Right atrium auricular region (tissue), 2 donors: ENCODE measurements around the gene ESPNL. TPM values are rescaled to one million over a fixed set of nuclear protein-coding genes. Genes with fewer than 3 reads are reported as not detected.

Source experiments
- DNase-seq: peaks from one replicate; pipeline ENCODE4 v3.0.0-alpha.2; 2019; ENCODE audit warnings: low spot score
- H3K27ac ChIP-seq, 2 donors: fragments of 200-600 bp; sonication (generic); 1 replicate in 1 of 2; 2 replicates in 1 of 2; pipeline ENCODE4 v1.5.1; 2016 to 2019
- H3K27me3 ChIP-seq, 2 donors: fragments of 200-600 bp; sonication (generic); one replicate each; pipeline versions ENCODE4 v1.5.1 to v1.6.0; 2017 to 2019
- H3K36me3 ChIP-seq: fragments of 200-600 bp; sonication (generic); one replicate; pipeline ENCODE4 v1.5.1; 2016
- H3K4me1 ChIP-seq, 2 donors: fragments of 200-600 bp; sonication (generic); one replicate each; pipeline versions ENCODE4 v1.5.1 to v1.6.0; 2017 to 2019
- H3K4me3 ChIP-seq, 2 donors: fragments of 200-600 bp; sonication (generic); 1 replicate in 1 of 2; 2 replicates in 1 of 2; pipeline ENCODE4 v1.5.1; 2017 to 2019; ENCODE audit warnings: mild to moderate bottlenecking in 1 of 2, moderate library complexity in 1 of 2
- H3K9me3 ChIP-seq, 2 donors: fragments of 200-600 bp; sonication (generic); one replicate each; pipeline ENCODE4 v1.5.1; 2019
- total RNA-seq, 2 donors: library from RNA; depleted of rRNA; stranded (reverse); fragments of >200 nt; gene quantifications; one replicate each; pipeline ENCODE4 v1.1.0, GENCODE V29; 2016
- TF ChIP-seq, protein P1 (sequence below), 2 donors: fragments of 200-600 bp; sonication (generic); IDR thresholded peaks; one replicate each; pipeline ENCODE4 v1.5.1; 2019; ENCODE audit warnings: antibody characterized with exemption in 2 of 2

ESPNL gene
- total RNA-seq, 2 donors from 2014 or later: 0.26 to 2.0 TPM

DNA sequence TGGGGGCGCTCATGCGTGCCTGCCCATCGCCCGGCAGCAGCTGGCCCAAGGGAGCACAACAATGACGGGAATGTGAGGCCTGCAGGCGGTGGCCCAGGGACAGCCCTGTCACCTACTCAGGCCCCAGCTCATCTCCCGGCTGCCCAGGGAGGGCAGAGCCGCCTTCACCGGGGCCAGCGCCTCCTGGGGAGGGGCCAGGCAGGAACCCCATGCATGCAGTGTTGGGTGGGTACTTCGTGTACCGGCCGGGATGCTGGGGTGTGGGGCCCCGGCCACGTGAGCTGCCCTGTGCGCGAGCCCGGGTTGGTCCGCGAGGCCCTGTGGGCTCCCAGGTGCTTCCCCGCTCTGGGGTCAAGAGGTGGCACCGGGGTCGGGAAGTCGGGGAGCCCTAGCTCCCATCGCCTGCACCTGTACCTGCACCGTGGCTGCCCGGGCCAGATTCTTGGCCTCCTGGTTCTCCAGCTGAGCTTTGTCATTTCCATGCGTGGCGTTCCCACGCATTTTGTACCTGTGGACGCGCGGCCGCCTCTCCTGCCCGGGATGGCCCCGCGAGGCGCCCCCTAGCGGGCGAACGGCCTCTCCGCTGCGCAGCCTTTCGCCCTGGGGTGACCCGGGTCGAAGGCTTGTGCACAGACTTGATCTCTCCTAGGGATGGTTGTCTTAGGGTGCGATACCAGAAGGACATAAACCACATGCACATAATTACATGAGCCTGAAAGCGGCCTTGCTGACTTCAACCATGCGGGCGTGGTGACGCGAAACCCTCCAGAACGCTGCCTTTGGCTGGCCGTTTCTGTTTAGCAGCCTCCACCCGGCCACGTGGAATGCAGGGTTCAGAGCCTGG, 39.3 kb downstream of the ESPNL start:
- TF ChIP-seq, protein P1, sequence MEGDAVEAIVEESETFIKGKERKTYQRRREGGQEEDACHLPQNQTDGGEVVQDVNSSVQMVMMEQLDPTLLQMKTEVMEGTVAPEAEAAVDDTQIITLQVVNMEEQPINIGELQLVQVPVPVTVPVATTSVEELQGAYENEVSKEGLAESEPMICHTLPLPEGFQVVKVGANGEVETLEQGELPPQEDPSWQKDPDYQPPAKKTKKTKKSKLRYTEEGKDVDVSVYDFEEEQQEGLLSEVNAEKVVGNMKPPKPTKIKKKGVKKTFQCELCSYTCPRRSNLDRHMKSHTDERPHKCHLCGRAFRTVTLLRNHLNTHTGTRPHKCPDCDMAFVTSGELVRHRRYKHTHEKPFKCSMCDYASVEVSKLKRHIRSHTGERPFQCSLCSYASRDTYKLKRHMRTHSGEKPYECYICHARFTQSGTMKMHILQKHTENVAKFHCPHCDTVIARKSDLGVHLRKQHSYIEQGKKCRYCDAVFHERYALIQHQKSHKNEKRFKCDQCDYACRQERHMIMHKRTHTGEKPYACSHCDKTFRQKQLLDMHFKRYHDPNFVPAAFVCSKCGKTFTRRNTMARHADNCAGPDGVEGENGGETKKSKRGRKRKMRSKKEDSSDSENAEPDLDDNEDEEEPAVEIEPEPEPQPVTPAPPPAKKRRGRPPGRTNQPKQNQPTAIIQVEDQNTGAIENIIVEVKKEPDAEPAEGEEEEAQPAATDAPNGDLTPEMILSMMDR (IDR thresholded peaks at IDR 0.05): peak; percentile 64 to 71
- no peaks in the 10 kb centered on the region for H3K27me3 ChIP-seq
- peaks cover 8% of the 10 kb centered on the region for H3K36me3 ChIP-seq
- H3K9me3 ChIP-seq: no peaks in the 10 kb centered on the region
- H3K4me1 ChIP-seq: peaks cover 0 to 78% of the 10 kb centered on the region in 2 donors
- peak overlapping the region; percentile 37 for H3K4me3 ChIP-seq
- DNase-seq: no peak
- H3K27ac ChIP-seq: peak overlapping the region; percentile 90 to 96

DNA sequence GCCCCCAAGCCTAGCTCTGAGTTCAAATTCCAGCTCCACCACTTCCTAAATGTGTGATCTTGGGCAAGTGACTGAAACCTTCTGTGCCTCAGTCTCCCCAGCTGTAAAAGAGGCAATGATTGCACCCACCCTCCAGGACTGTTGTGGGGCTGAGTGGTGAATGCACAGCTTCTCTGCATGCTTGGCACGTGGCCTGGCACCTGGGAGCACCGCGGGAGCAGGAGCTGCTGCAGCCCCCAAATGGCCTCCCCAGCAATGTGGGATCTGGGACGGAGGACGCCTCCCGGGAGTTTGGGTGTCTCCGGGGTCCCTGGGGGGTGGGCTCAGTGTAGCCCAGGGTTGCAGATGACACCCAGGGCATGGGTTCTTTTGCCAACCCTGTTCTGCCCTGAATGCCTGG, 39.9 kb downstream of the ESPNL start:
- H3K4me3 ChIP-seq: no peak overlapping the region
- H3K4me1 ChIP-seq: peaks cover 0 to 78% of the 10 kb centered on the region in 2 donors
- H3K9me3 ChIP-seq: no peaks in the 10 kb centered on the region
- TF ChIP-seq, protein P1 (IDR thresholded peaks at IDR 0.05): no peak
- H3K36me3 ChIP-seq: peaks cover 8% of the 10 kb centered on the region
- H3K27me3 ChIP-seq: no peaks in the 10 kb centered on the region
- DNase-seq: no peak
- H3K27ac ChIP-seq: peak overlapping the region; percentile 90 to 96

DNA sequence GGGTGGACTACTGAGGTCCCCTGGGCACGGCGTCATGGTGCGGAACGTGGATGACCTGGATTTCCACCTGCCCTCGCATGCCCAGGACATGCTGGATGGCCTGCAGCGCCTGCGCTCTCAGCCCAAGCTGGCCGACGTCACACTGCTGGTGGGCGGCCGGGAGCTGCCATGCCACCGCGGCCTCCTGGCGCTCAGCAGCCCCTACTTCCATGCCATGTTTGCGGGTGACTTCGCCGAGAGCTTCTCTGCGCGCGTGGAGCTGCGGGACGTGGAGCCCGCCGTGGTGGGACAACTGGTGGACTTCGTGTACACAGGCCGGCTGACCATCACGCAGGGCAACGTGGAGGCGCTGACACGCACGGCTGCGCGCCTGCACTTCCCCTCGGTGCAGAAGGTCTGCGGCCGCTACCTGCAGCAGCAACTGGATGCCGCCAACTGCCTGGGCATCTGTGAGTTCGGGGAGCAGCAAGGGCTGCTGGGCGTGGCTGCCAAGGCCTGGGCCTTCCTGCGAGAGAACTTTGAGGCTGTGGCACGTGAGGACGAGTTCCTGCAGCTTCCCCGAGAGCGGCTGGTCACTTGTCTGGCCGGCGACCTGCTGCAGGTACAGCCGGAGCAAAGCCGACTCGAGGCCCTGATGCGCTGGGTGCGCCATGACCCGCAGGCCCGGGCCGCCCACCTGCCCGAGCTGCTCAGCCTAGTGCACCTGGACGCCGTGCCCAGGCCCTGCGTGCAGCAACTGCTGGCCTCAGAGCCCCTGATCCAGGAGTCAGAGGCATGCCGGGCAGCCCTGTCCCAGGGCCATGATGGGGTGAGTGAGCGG, 40.8 kb downstream of the ESPNL start:
- H3K4me1 ChIP-seq: peaks cover 0 to 76% of the 10 kb centered on the region in 2 donors
- no peak overlapping the region for H3K4me3 ChIP-seq
- H3K36me3 ChIP-seq: peaks cover 8% of the 10 kb centered on the region
- TF ChIP-seq, protein P1 (IDR thresholded peaks at IDR 0.05): no peak
- no peaks in the 10 kb centered on the region for H3K27me3 ChIP-seq
- no peak for DNase-seq
- H3K27ac ChIP-seq: peak overlapping the region in 1 of 2 donors; percentile 66
- H3K9me3 ChIP-seq: no peaks in the 10 kb centered on the region

DNA sequence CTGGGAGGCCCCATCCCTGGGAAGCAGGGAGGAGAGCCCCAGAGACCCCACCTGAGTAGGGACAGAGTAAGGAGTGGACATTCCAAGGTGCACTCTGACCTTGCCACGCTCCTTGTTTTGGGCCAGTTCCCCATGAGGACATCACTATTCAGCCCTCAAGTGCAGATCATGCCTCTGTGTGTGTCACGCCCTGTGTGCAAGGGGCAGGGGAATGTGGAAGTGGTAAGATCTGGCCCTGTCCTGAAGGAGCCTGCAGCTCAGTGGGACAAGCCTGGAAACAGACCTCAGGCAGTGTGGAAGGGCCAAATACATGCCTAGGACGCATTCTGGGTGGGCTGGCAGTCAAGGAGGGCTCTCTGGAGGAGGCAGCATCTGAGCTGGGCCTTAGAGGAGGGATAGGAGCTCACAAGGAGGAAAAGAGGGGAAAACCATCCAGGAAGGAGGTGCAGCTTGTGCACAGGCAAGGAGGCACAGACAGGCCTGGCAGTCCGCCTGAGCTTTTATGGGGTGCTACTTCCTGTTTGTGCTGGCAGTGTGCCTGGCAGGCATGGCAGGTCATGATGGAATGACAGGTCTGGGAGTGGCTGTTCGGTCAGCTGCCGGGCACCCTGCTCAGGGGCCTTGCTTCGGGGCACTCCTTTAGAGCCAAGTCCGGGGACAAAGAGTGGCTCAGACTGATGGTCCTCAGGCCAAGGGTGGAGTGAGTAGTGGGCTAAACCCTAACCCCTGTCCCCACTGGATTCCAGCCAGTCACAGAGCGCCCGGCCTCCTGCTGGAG, 41.6 kb downstream of the ESPNL start:
- peaks cover 8% of the 10 kb centered on the region for H3K36me3 ChIP-seq
- H3K27ac ChIP-seq: peak overlapping the region; percentile 66 to 89
- TF ChIP-seq, protein P1 (IDR thresholded peaks at IDR 0.05): no peak
- H3K9me3 ChIP-seq: no peaks in the 10 kb centered on the region
- DNase-seq: no peak
- peaks cover 0 to 68% of the 10 kb centered on the region in 2 donors for H3K4me1 ChIP-seq
- H3K4me3 ChIP-seq: peak overlapping the region in 1 of 2 donors; percentile 26
- no peaks in the 10 kb centered on the region for H3K27me3 ChIP-seq

DNA sequence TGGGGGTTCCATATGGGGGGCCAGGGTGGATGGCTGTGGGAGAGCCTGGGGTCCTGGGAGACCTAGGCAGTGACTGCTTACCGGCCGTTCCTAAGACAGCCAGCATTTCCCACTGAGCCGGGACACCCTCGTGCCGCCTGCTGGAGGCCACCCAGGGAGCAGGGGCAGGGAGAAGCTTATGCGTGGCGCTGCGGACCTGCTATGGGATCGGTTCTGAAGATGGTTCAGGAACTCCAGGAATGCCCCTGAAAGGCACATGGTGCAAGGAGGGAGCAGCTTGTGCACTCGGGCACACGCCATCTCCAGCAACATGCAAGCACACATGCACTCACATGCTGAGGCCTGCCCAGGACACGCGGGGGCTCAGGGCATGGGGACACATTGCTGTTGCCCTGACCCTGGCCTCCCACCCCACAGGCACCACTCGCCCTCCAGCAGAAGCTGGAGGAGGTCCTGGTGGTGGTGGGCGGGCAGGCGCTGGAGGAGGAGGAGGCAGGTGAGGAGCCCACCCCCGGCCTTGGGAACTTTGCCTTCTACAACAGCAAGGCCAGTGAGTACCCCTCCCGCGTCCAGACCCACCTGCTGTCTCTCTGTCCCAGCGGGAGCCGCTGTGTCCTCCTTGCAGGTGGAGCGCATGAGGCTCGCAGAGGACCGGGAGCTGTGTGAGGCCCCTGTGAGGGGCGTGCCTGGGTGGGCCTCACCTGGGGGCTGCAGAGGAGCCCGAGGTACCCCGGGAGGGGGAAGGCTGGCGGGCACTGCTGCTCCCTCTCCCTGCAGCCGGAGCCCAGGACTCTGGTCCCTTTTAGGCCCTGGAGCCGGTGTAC, 42.5 kb downstream of the ESPNL start:
- H3K4me3 ChIP-seq: peak overlapping the region in 1 of 2 donors; percentile 26
- no peaks in the 10 kb centered on the region for H3K27me3 ChIP-seq
- H3K4me1 ChIP-seq: peaks cover 0 to 60% of the 10 kb centered on the region in 2 donors
- peak overlapping the region; percentile 66 to 89 for H3K27ac ChIP-seq
- TF ChIP-seq, protein P1 (IDR thresholded peaks at IDR 0.05): no peak
- DNase-seq: no peak
- peaks cover 8% of the 10 kb centered on the region for H3K36me3 ChIP-seq
- no peaks in the 10 kb centered on the region for H3K9me3 ChIP-seq
